ENCODE data around the gene TNFAIP8L2.
A peak's percentile ranks its signal among the peaks of the same experiment; 100 is the strongest.
"Not testable (repeated sequence)": the region's sequence is repeated elsewhere in the genome, so short reads cannot be mapped to it uniquely, and the experiment has no call there.

TNFAIP8L2 gene

DNA sequence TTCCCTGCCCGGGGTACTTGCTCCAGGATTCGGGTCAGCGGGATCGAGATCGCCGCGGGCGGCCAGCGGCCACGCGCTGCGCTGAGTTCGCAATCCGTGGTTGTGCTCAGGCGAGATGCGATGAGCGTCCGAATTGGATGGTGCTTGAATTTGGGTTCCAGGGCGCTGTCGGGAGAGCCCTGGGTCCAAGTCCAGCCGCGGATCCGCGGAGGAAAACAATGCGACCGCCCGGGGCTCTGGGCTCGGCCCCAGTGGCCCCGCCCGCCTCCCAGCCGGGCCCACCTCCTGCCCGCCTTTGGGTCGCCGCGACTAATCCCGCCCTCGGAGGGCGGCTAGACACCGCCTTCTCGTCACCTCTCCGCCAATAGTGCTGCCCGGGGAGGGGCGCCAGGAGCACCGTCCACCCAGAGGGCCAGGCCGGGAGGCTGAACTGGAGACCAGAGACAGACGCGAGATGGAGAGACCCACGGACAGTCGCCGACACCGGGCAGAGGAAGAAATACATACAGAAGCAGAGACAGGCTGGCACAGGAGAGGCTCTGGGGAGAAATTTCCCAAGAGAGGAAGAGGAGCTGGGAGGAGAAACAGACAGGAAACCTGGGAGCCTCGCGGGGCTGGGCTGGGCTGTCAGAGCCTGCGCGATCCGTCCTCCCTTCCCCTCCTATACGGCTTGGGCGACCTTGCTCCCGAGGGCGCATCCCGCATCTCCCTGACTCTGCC, 9.9 kb upstream of the TNFAIP8L2 start, which contains the start of gene SEMA6C:
TSS of gene SEMA6C (minus strand) at position 220 of the 720 bp plus-strand sequence. CDS start 4,010 bp downstream, outside the sequence.
- DNase-seq = peak; percentile 94 to 97 (median 95)

DNA sequence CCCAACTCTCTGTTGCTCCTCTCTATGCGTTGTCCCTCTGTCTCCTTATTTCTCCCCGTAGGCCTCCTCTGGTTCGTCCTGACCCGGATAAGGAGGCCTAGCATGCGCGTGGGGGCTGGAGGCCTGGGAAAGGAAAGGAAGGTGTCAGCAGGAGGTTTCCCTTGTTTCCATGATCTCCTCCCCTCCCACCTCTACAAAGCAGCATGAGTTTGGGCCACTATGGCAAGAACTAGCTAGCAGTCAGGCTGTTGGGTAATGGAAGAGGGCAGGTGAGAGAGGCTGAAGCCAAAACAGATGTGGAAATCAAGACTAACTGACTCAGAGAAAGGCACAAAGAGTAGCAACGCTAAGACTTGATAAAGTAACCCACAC, 9.3 kb upstream of the TNFAIP8L2 start:
- peak in 1 of 3 donors; percentile 22 for DNase-seq

DNA sequence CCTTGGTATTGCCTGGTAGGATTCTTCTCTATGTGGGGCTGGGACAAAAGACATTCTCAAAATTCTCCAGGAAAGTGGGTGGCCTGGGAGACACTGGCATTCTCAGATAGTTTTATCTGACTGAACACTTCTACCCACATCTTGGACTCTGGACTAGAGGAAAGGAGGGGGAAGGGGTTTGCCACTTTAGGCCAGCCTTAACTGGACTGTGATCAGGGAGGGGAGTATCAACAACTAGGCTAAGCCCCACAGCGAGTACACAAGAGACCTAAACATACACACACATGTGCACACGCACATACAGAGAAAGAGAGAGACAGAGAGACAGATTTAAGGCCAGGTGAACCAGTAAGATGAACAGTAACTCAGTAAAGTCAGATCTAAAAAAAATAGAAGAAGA, 8.8 kb upstream of the TNFAIP8L2 start:
- DNase-seq = no peak

DNA sequence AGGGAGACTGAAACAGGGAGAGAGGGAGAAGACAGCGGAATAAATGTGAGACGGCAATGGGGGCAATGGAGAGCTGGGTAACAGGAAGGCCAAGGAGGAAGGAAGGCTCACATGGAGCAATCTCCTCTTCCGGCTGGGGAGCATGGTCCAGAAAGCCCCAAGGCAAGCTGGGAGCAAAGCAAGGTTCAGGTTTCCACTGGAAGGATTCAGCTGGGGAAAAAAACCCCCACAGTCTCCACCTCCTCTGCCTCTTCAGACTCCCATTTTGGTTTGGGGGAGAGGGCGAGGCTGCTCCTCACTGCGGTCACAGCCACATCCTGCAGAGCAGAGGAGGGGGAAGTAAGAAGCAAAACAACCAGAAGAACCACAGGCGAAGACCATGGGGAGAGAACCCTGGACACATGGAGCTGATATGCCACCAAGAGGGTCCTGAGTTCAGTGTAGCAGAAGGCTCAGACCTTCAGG, 650 bp downstream of the TNFAIP8L2 start:
- DNase-seq = peak; percentile 60 to 73 (median 70)

DNA sequence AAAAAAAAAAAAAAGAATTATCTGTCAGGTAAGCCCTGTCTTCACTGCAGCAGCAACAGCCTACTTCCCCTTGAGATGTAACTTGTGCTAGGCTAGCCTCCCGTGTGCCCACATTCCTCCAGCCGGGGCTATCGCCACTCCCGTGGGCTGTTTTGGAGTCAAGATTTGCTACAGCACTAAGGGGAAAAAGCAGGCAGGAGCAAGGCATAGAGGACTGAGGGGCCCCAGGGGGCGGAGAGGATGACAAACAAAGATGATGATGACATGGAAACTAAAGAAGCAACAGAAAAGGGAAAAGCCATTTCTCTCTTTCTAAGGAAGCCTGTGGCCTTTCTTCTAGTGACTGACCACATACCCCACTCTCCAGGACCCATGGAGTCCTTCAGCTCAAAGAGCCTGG, 1.9 kb downstream of the TNFAIP8L2 start:
- peak; percentile 60 to 78 (median 67) for DNase-seq

DNA sequence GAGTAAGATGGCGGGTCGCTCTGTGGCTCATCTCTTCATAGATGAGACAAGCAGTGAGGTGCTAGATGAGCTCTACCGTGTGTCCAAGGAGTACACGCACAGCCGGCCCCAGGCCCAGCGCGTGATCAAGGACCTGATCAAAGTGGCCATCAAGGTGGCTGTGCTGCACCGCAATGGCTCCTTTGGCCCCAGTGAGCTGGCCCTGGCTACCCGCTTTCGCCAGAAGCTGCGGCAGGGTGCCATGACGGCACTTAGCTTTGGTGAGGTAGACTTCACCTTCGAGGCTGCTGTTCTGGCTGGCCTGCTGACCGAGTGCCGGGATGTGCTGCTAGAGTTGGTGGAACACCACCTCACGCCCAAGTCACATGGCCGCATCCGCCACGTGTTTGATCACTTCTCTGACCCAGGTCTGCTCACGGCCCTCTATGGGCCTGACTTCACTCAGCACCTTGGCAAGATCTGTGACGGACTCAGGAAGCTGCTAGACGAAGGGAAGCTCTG, 2.4 kb downstream of the TNFAIP8L2 start:
- peak in 2 of 3 donors; percentile 14 to 18 for DNase-seq

DNA sequence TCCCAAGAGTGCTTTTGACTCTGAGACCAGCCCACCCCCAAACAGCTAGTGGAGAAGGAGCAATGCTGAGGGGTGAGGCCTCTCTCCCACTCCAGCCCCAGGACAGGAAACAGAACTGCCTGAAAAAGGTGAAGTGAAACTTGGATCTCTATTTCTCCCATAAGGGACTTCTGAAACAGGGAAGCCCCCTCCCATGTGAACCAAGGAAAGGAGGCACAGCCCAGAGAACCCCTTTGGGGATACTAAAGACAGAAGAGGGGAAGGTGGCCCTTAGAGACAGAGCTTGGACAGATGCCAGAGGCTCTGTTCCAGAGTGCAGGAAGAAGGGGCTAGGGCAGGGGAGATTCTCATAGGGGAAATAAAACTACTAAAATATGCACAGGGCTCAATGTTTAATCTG, 2.9 kb downstream of the TNFAIP8L2 start:
- peak; percentile 65 to 80 (median 73) for DNase-seq

DNA sequence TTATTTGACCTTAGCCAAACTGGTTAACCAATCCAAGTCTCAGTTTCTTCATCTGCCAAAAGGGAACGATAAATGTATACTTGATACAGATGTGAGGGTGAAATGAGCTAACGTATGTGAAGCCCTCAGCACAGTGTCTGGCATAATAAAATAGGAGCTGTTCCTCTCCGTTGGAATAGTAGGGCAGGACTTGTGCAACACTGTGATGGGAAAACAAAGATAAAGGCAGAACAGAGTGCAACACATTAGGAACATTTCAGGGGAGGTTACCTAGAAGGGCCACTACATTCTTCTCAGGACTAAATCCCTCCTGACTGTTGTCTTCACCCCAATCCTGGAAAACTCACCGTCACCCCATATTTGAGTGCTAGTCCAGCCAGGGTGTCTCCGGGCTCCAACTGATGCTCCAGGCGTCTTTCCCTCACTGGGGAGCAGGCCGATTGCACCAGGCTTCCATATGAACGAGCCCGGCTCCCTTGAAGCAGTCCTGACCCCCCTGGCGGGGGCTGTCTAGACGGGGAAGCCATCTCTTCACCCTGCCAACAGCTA, 8.4 kb downstream of the TNFAIP8L2 start:
- DNase-seq = no peak

DNA sequence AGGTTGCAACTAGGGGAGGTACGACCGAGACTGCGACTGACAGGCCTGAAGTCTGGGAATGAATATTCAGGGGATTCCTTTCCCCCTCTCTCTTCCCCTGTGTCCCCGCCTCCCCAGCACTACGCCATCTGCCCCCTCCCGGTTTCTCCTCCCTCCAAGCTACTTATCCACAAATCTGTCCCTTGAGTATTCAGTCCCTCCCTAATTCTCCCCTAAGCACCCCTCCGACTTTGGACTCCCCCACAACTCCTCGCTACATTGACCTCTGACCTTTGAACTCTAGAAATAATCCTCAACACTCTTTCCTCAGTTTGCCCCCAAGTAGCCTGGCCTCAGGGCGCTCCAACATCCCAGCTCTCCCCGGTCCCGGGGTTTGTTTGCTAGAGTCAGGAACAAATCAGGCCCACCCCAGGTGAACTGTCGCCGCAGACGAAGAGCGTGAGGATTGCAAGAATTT, 8.9 kb downstream of the TNFAIP8L2 start:
- DNase-seq = no peak

DNA sequence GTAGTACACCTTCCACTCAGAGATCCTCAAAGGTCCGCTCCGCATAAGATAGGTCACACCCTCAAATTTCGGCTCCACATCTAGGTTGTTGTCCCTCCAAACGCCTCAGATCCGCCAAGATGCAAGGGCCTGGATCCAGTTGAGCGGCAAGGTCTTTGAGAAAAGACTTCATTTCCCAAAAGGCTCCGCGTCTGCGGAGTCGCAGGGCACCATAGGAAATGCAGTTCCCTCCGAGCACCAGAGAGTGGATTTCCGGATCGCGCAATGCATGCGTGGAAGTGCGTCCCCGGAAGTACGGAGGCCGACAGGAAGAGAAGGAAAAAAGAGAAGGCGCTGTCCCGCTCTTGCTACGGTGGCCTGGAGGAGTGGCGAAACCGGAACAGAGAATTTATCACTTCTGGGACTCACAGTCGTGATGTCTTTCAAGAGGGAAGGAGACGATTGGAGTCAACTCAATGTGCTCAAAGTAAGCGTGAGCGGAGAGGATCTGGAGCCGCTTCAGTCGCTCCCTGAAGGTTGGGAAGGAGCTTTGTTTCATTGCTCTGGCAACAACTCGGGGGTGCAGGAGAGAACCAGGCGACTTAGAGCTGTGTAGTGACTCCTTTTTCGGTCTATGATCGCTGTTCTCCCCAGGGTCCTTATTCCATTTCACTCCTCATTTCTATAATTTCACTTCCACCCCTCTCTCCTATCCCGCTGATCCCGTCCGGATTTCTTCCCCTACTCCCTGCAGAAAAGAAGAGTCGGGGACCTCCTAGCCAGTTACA, 9.5 kb downstream of the TNFAIP8L2 start, which contains the start of the genes LYSMD1 and SCNM1:
TSS of gene LYSMD1 (minus strand) at position 165 of the 767 bp plus-strand sequence. CDS start 644 bp downstream, outside the sequence.
TSS of gene SCNM1 (plus strand) at position 407 of the 767 bp plus-strand sequence. CDS start at position 416, 9 bp downstream.
- DNase-seq = peak; percentile 97 to 100 (median 99)

DNA sequence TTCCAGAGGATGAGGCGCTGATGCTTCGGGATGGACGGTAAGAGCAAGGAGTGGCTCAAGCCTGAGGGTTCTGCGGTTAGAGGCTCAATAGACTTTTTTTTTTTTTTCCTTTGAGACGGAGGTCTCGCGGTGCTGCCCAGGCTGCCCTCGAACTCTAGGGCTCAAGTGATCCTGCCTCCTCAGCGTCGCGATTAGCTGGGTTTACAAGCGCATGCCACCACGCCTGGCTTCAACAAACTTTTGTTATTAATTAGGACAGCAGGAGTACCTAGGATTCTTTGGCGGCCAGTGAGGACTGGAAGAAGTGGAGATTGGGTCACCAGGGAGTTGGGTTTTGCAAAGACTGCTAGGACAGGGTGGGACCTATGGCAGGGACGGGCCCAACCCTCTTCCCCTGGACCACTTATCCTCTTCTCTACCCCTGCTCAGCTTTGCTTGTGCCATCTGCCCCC, 10.1 kb downstream of the TNFAIP8L2 start:
- peak; percentile 11 to 40 (median 34) for DNase-seq

DNA sequence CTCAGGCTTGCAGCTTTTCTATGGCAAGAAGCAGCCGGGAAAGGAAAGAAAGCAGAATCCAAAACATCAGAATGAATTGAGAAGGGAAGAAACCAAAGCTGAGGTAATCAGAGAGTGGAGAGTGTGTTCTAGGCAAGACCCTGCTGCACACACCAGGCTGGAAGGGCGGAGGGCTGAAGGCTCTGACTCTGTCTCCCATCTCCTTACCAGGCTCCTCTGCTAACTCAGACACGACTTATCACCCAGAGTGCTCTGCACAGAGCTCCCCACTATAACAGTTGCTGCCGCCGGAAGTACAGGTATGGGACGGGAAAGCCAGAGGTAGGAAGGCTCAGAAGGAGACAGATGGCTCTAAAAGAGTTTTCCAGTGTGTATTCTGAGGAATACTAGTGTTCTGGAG, 10.7 kb downstream of the TNFAIP8L2 start:
- DNase-seq = no peak

DNA sequence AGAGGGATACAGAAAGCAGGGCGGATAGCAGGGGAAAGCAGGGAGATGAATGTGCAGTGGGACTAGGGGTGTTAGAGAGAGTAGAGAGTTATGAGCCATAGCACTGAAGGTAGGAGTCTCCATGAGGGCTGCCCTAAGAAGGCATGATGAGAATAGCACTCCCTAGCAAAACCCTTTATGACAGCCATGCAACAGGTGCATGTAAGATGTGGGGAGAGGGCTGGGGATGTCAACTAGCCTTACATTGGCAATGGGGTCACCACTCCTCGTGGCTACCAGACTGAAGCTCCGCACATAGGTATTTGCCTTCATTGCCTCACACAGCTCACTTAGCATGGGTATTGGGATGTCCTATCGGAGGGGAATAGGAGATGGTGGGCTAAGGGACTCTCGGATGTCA, 14.7 kb downstream of the TNFAIP8L2 start:
- DNase-seq = no peak

DNA sequence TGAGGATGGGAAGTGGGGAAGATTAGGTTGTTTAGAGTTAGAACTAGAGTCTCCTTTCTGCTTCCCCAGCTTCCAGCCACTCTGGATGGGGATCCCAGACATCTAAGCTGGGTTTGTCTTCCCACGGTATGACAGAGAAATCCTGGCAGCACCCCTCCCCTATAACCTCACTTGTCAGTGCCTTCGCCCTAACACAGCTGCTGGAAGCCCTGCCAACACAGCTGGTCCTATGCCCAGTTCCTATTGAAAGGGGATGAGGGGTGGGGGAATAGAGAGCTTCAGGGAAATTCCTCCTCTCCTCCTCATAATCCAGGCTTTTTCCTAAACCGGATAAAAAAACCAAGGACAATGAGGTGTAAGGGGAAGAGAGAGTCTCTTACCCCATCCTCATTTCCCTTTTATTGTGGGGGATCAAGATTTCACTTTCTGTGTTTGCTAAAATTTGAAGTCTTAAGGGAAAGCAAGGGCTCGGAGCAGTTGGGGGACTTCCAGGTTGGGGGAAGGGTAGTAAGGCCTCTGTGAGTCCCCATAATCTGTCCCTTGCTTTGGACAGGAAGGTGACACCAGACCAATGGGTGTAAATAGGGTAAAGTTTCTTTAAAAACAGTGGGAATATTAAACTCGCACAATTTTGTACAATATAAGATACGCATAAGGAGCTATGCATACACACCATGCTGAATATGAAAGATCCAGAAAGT, 18.7 kb downstream of the TNFAIP8L2 start:
- DNase-seq = no peak

DNA sequence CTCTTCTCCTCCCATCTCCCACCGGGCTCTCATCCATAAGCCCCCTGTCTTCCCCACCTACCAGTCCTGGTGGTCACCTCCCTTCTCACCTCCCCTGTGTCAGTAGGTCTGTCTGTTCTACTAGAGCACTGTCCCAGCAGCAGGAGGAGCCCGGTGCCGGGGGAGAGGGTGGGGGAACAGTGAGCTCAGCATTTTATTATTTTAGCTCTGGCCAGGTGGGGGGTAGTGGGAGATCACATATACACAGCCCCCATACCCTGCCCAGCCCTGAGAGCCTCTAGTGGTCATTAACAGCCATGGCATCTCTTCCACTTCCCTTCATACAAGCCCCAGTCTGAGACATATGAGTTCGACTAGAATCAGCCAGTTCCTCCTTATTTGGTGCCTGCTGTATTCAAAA, 19.4 kb downstream of the TNFAIP8L2 start, which contains the start of gene TMOD4:
TSS of gene TMOD4 (minus strand) at position 119 of the 400 bp plus-strand sequence. CDS start 1,106 bp downstream, outside the sequence.
- peak in 2 of 3 donors; percentile 53 to 55 for DNase-seq

DNA sequence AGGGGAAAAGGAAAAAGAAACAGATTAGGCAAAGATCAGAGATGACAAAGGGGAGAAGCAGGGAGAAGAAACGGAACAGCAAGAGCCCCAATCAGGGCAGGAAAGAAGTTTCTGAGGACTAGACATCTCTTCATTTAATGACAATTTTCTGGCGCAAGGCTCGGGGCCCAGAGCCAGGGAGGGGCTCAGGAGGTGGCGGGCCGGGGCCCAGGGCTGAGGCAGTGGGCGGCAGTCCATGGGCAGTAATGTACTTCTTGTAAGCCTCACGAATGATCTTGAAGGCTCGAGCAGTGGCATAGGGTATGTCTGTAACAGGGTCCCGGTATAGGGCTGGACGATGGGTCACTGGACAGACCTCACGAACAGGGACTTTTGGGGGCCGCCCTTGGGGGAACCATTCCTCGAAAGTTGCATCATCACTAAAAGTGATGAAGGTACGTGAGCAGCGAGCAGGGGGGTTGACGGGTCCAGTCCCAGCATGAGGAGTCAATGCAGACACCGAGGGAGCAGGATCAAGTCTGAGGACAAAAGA, 20.1 kb downstream of the TNFAIP8L2 start:
- DNase-seq = no peak

DNA sequence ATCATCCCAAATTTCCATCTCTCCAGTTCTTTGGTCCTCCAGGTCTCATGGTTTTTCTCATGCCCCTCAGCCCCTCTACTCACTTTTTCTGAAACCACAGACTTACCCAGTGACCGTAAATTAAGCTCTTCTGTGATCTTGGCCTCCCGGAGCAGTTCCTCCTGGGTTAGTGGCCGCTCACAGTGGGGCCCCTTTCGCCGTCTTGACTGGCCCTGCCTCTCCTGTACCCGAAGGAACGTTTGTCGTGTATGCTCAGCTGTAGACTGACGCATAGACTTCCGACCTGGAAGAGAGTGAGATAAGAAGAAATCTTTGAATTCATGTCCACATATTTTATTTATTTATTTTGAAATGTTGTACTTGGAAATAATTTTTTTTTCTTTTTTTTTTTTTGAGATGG, 27.8 kb downstream of the TNFAIP8L2 start:
- DNase-seq = no peak

DNA sequence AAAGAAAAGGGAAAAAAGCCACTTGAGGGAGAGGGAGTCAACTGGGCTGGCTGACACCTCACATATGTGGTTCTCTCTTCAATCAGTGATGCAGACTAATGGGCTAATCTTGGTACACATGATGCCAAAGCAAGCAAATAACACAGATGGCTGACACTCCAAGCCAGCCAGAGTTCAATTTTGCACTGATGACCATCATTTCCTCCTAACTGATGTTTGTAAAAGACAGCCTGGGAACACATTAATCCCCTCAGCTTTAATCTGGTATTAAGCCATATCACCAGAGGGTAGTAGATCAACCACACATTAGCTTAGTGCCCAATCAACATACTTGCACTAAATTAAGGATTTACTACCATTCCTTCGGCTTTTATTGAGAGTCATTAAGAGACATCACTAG, 30.8 kb downstream of the TNFAIP8L2 start:
- DNase-seq = no peak

DNA sequence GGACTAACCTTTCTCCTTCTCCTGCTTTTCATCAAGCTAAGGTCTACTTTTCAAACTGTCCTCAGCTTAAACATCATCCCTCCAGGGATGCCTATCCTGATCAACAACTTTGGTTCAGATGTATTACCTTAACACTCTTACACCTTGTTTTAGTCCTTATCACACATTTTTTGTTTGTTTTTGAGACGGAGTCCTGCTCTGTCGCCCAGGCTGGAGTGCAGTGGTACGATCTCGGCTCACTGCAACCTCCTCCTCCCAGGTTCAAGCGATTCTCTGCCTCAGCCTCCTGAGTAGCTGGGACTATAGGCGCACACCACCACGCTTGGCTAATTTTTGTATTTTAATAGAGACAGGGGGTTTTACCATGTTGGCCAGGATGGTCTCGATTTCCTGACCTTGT, 32.2 kb downstream of the TNFAIP8L2 start:
- not testable (repeated sequence) for DNase-seq

DNA sequence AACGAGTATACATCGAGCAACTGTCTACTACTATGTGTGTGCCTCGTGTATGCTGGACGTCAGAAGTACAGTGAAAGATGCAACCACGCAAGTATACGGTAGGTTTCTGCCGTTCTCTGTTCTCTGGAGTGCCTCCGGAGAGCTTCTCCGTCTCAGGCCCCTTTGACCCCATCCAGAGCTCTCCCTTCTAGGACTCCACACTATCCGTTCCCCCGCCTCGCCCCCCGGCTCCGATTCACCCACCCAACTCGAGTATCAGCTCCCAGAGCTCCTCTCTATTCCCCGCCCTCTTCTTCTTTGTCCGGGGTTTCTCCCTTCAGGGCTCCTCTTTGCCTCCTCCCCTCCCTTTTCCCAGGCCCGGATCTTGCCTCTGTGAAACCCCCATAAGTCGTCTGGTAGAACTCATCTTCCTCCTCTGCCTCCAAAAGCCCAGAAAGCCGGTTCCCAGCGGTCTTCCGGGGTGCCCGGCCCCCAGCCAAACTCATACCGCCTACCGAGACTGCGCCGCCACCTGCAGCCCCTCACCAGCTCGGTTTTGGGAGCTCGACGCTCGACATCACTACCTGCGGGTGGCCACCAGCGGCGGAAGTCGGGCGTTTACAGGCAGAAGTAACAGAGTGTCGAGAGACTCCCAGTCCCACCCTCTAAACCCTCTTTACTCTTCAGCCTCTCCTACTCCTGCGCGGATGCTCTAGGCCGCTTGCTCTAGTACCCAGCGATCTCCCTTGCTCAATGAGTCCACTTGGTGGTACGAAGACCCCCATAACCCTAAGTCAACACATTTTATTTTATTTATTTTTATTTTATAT, 33.4 kb downstream of the TNFAIP8L2 start, which contains the start of gene VPS72:
TSS of gene VPS72 (minus strand) at position 561 of the 809 bp plus-strand sequence. CDS start at position 485, 76 bp downstream.
- peak; percentile 85 to 88 (median 86) for DNase-seq

DNA sequence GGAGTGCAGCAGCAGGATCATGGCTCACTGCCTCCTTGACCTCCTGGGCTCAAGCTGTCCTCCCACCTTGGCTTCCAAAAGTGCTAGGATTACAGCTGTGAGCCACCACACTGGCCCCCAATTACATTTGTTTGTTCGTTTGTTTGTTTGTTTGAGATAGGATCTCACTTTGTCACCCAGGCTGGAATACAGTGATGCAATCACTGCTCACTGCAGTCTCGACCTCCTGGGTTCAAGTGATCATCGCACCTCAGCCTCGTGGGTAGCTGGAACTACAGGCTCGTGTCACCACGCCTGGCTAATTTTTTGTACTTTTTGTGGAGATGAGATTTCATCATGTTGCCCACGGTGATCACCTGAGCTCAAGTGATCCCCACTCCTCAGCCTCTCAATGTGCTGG, 35.6 kb downstream of the TNFAIP8L2 start:
- no peak for DNase-seq

Measured in suppressor macrophage treated with lipopolysaccharide for 1 hour (primary cell).